Esophagus squamous epithelium (tissue), 5 donors: ENCODE measurements around the gene PKHD1. TPM values are rescaled to one million over a fixed set of nuclear protein-coding genes. Genes with fewer than 3 reads are reported as not detected.

Source experiments
- DNase-seq: peaks from one replicate; lab custom pipeline; 2025; lab: John Stamatoyannopoulos, UW
- H3K27ac ChIP-seq, 4 donors: fragments of 200-600 bp; sonication (generic); one replicate each; pipeline ENCODE4 v1.5.1; 2016 to 2019; ENCODE audit warnings: mild to moderate bottlenecking in 1 of 4
- H3K27me3 ChIP-seq, 4 donors: fragments of 200-600 bp; sonication (generic); 1 replicate in 3 of 4; 2 replicates in 1 of 4; pipeline versions ENCODE4 v1.5.1 to v1.6.0; 2017 to 2021; ENCODE audit warnings: antibody characterized with exemption in 1 of 4
- H3K36me3 ChIP-seq, 3 donors: fragments of 200-600 bp; sonication (generic); one replicate each; pipeline ENCODE4 v1.5.1; 2016 to 2019
- H3K4me1 ChIP-seq, 3 donors: fragments of 200-600 bp; sonication (generic); one replicate each; pipeline ENCODE4 v1.5.1; 2017 to 2019
- H3K4me3 ChIP-seq, 4 donors: fragments of 200-600 bp; sonication (generic); 1 replicate in 3 of 4; 2 replicates in 1 of 4; pipeline ENCODE4 v1.5.1; 2016 to 2019; ENCODE audit warnings: mild to moderate bottlenecking in 2 of 4, moderate library complexity in 1 of 4
- H3K9me3 ChIP-seq, 3 donors: fragments of 200-600 bp; sonication (generic); one replicate each; pipeline ENCODE4 v1.5.1; 2016 to 2019
- POLR2A ChIP-seq, 4 donors: fragments of 450-650 bp; IDR thresholded peaks; one replicate each; pipeline ENCODE4 v1.6.1; 2017; ENCODE audit warnings: antibody characterized with exemption in 4 of 4, mild to moderate bottlenecking in 4 of 4, moderate library complexity in 3 of 4
- WGBS, 2 donors: methylation state at CpG; one replicate each; pipeline ENCODE4 v1.1.5; 2018; 5-methylcytosine and 5-hydroxymethylcytosine counted together
- intact Hi-C: fragments of 100-400 bp; cut with DNase I; formaldehyde crosslinking; loops from one replicate; pipeline ENCODE4 v1.15.0; 2022
- total RNA-seq, 4 donors: library from RNA; depleted of rRNA; stranded (reverse); fragments of >200 nt; gene quantifications; one replicate each; pipeline ENCODE4 v1.1.0, GENCODE V29; 2016
- TF ChIP-seq, protein P1 (sequence below), 6 experiments: fragments of 450-650 bp in 4 of 6; fragments of 200-600 bp in 2 of 6; sonication (generic) in 2 of 6; IDR thresholded peaks; one replicate each; pipeline ENCODE4 v1.5.1; 2016 to 2019; ENCODE audit warnings: antibody characterized with exemption in 6 of 6, mild to moderate bottlenecking in 4 of 6, moderate library complexity in 4 of 6
- donor health status: DM: yes; HTN: yes; CAD: no.

Gene PKHD1
- total RNA-seq, 4 donors from 2014 or later = 0.04 TPM; not detected in 3

GRCh38 chr6:51654647-51655046 is 432.8 kb downstream of the PKHD1 start:
- intact Hi-C loops = no loop called here
- no peak overlapping the region for H3K4me3 ChIP-seq
- H3K36me3 ChIP-seq = no peaks in the 10 kb centered on the region
- no peak for DNase-seq
- H3K4me1 ChIP-seq = no peaks in the 10 kb centered on the region
- TF ChIP-seq, protein P1, sequence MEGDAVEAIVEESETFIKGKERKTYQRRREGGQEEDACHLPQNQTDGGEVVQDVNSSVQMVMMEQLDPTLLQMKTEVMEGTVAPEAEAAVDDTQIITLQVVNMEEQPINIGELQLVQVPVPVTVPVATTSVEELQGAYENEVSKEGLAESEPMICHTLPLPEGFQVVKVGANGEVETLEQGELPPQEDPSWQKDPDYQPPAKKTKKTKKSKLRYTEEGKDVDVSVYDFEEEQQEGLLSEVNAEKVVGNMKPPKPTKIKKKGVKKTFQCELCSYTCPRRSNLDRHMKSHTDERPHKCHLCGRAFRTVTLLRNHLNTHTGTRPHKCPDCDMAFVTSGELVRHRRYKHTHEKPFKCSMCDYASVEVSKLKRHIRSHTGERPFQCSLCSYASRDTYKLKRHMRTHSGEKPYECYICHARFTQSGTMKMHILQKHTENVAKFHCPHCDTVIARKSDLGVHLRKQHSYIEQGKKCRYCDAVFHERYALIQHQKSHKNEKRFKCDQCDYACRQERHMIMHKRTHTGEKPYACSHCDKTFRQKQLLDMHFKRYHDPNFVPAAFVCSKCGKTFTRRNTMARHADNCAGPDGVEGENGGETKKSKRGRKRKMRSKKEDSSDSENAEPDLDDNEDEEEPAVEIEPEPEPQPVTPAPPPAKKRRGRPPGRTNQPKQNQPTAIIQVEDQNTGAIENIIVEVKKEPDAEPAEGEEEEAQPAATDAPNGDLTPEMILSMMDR (IDR thresholded peaks at IDR 0.05) = no peak
- no peak for TF ChIP-seq POLR2A (IDR thresholded peaks at IDR 0.05)
- H3K27me3 ChIP-seq = no peaks in the 10 kb centered on the region
- no peak overlapping the region for H3K27ac ChIP-seq
- no peaks in the 10 kb centered on the region for H3K9me3 ChIP-seq
- WGBS, 2 donors = 44 to 51% methylated on average over 5 of the region's 5 CpGs

- intact Hi-C loops = no loop called here
- Histone ChIP-seq H3K9me3 (no peaks in the 10 kb centered on the region), H3K4me3 (no peak overlapping the region), H3K4me1 (no peaks in the 10 kb centered on the region), H3K36me3 (no peaks in the 10 kb centered on the region), H3K27ac (no peak overlapping the region), H3K27me3 (no peaks in the 10 kb centered on the region)
- WGBS, 2 donors = 81 to 82% methylated on average over 9 of the region's 9 CpGs
- TF ChIP-seq POLR2A (IDR thresholded peaks at IDR 0.05) = no peak
- TF ChIP-seq, protein P1 (IDR thresholded peaks at IDR 0.05) = no peak
- DNase-seq = no peak
These were observed 436.1 kb downstream of the PKHD1 start for GRCh38 chr6:51651132-51651817.

GRCh38 chr6:51648774-51649173 is 438.6 kb downstream of the PKHD1 start:
- H3K27ac ChIP-seq = no peak overlapping the region
- no peaks in the 10 kb centered on the region for H3K9me3 ChIP-seq
- H3K4me1 ChIP-seq = no peaks in the 10 kb centered on the region
- intact Hi-C loops = no loop called here
- H3K27me3 ChIP-seq = no peaks in the 10 kb centered on the region
- H3K36me3 ChIP-seq = no peaks in the 10 kb centered on the region
- no peak for DNase-seq
- TF ChIP-seq, protein P1 (IDR thresholded peaks at IDR 0.05) = no peak
- TF ChIP-seq POLR2A (IDR thresholded peaks at IDR 0.05) = no peak
- H3K4me3 ChIP-seq = no peak overlapping the region

DNA sequence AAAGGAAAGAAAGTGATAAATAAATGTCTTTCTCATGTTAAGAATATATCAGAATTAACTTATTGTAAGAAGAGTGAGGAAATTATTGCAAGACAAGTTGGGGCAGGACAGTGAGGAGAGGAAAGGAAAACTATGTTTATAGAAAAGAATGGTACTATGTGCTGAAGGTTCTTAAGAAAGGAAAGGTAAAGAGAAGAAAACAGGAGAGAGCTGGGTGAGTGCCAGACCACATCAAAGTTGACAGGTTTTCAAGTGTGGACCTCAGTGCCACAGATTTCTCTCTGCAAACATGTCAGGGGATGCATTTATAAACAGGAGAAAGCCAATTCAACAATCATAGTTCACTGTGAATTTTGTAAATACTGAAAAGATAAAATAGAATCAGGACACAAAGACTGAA is 439.2 kb downstream of the PKHD1 start:
- no peak overlapping the region for H3K4me3 ChIP-seq
- no peaks in the 10 kb centered on the region for H3K4me1 ChIP-seq
- intact Hi-C loops = no loop called here
- no peak for DNase-seq
- no peaks in the 10 kb centered on the region for H3K27me3 ChIP-seq
- H3K27ac ChIP-seq = no peak overlapping the region
- H3K36me3 ChIP-seq = no peaks in the 10 kb centered on the region
- no peaks in the 10 kb centered on the region for H3K9me3 ChIP-seq
- no peak for TF ChIP-seq POLR2A (IDR thresholded peaks at IDR 0.05)
- TF ChIP-seq, protein P1 (IDR thresholded peaks at IDR 0.05) = no peak

- no peak for TF ChIP-seq POLR2A (IDR thresholded peaks at IDR 0.05)
- TF ChIP-seq, protein P1 (IDR thresholded peaks at IDR 0.05) = no peak
- H3K9me3 ChIP-seq = no peaks in the 10 kb centered on the region
- DNase-seq = no peak
- H3K27me3 ChIP-seq = no peaks in the 10 kb centered on the region
- 60 to 61% methylated on average over 2 of the region's 2 CpGs for WGBS, 2 donors
- H3K27ac ChIP-seq = no peak overlapping the region
- H3K4me3 ChIP-seq = no peak overlapping the region
- intact Hi-C loops = no loop called here
- no peaks in the 10 kb centered on the region for H3K4me1 ChIP-seq
- no peaks in the 10 kb centered on the region for H3K36me3 ChIP-seq
These were observed 443.0 kb downstream of the PKHD1 start for GRCh38 chr6:51644426-51644825.
